Measurements from ENCODE around the gene SV2A.

DNA sequence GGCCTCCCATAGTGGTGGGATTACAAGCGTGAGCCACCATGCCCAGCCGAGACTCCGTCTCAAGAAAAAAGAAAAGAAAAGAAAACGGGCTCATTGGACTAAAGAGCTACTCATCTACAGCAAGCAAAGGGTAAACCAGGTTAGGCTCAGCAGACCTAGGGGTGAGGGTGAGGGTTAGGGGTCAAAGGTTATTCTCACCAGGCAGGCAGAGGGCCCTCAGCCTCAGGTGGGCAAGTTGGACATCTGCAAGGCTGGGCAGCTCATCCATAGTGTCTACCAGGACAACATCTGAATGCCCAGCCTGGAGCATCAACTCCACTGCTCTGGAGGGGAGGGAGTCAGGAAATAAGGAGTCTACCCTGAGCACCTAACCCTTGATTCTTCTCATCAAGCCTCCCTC is 15.6 kb upstream of the SV2A start:
- TF ChIP-seq, protein P1, sequence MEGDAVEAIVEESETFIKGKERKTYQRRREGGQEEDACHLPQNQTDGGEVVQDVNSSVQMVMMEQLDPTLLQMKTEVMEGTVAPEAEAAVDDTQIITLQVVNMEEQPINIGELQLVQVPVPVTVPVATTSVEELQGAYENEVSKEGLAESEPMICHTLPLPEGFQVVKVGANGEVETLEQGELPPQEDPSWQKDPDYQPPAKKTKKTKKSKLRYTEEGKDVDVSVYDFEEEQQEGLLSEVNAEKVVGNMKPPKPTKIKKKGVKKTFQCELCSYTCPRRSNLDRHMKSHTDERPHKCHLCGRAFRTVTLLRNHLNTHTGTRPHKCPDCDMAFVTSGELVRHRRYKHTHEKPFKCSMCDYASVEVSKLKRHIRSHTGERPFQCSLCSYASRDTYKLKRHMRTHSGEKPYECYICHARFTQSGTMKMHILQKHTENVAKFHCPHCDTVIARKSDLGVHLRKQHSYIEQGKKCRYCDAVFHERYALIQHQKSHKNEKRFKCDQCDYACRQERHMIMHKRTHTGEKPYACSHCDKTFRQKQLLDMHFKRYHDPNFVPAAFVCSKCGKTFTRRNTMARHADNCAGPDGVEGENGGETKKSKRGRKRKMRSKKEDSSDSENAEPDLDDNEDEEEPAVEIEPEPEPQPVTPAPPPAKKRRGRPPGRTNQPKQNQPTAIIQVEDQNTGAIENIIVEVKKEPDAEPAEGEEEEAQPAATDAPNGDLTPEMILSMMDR (conservative IDR thresholded peaks at IDR 0.05; ENCODE audit: low read depth, low read length) = no peak
- TF ChIP-seq EZH2 (IDR thresholded peaks at IDR 0.05; ENCODE audit: borderline replicate concordance, low read depth, low read length, poor library complexity, severe bottlenecking) = no peak
